HL-60 (cell line): Measurements from ENCODE around the gene MACROD2.

ENCODE experiments used
- CTCF ChIP-seq: IDR thresholded peaks from one replicate; pipeline ENCODE4 v1.5.1; 2011; ENCODE audit warnings: low read length, control low read depth, inconsistent platforms; ENCODE audit not compliant: insufficient read depth
- GABPA ChIP-seq: IDR thresholded peaks from 2 replicates; pipeline ENCODE4 v1.6.1; 2012; ENCODE audit warnings: low read depth
- REST ChIP-seq: IDR thresholded peaks from 2 replicates; pipeline ENCODE4 v1.6.1; 2012; ENCODE audit warnings: low read depth; ENCODE audit not compliant: insufficient replicate concordance

GRCh38 chr20:15204234-15204633, 1208.9 kb downstream of the MACROD2 start:
- TF ChIP-seq CTCF: no peak
- no peak for TF ChIP-seq GABPA
- no peak for TF ChIP-seq REST
